ENCODE data around the gene CMIP.

The CMIP gene

DNA sequence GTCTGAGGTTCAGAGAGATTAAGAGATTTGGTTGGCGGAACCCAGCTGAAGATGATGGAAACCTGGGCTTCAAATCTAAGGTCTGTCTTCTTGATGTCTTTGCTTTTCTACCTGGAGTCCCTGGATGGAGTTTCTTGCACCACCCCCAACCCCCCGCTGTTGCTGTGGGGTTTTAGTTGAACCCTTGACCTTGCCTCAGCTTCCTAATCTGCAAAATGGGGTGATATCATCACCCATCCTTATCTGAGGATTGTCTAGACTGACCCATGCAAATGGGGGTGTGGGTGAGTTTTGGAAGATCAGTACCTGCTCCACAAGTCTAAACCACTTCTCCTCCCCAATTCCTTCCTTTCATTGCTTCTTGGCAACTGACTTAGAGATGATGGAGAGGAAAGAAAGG is 9.0 kb upstream of the CMIP start:
- Histone ChIP-seq H3K36me3 (ENCODE audit: control insufficient read depth, insufficient read depth, low read length) (no peaks in the 10 kb centered on the region), H3K4me1 (no peaks in the 10 kb centered on the region), H3K27ac (no peak overlapping the region), H3K9me3 (ENCODE audit: control insufficient read depth, low read length) (no peaks in the 10 kb centered on the region), H2AFZ (no peak overlapping the region), H3K9ac (no peak overlapping the region), H3K4me3 (ENCODE audit: low read depth, low read length) (no peak overlapping the region), H3K27me3 (ENCODE audit: control insufficient read depth, insufficient read depth, low read length) (no peaks in the 10 kb centered on the region), H3K79me2 (no peaks in the 10 kb centered on the region), H3K4me2 (ENCODE audit: low read length) (no peak overlapping the region)
- TF ChIP-seq, protein P1, sequence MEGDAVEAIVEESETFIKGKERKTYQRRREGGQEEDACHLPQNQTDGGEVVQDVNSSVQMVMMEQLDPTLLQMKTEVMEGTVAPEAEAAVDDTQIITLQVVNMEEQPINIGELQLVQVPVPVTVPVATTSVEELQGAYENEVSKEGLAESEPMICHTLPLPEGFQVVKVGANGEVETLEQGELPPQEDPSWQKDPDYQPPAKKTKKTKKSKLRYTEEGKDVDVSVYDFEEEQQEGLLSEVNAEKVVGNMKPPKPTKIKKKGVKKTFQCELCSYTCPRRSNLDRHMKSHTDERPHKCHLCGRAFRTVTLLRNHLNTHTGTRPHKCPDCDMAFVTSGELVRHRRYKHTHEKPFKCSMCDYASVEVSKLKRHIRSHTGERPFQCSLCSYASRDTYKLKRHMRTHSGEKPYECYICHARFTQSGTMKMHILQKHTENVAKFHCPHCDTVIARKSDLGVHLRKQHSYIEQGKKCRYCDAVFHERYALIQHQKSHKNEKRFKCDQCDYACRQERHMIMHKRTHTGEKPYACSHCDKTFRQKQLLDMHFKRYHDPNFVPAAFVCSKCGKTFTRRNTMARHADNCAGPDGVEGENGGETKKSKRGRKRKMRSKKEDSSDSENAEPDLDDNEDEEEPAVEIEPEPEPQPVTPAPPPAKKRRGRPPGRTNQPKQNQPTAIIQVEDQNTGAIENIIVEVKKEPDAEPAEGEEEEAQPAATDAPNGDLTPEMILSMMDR (IDR thresholded peaks at IDR 0.05) = no peak

GRCh38 chr16:81436386-81436785 is 8.2 kb upstream of the CMIP start:
- no peaks in the 10 kb centered on the region for H3K36me3 ChIP-seq (ENCODE audit: control insufficient read depth, insufficient read depth, low read length)
- no peaks in the 10 kb centered on the region for H3K4me1 ChIP-seq
- no peak overlapping the region for H2AFZ ChIP-seq
- H3K27ac ChIP-seq = no peak overlapping the region
- no peak overlapping the region for H3K4me3 ChIP-seq (ENCODE audit: low read depth, low read length)
- no peaks in the 10 kb centered on the region for H3K79me2 ChIP-seq
- no peak overlapping the region for H3K9ac ChIP-seq
- no peaks in the 10 kb centered on the region for H3K27me3 ChIP-seq (ENCODE audit: control insufficient read depth, insufficient read depth, low read length)
- TF ChIP-seq, protein P1 (IDR thresholded peaks at IDR 0.05) = no peak
- H3K9me3 ChIP-seq (ENCODE audit: control insufficient read depth, low read length) = no peaks in the 10 kb centered on the region
- no peak overlapping the region for H3K4me2 ChIP-seq (ENCODE audit: low read length)

DNA sequence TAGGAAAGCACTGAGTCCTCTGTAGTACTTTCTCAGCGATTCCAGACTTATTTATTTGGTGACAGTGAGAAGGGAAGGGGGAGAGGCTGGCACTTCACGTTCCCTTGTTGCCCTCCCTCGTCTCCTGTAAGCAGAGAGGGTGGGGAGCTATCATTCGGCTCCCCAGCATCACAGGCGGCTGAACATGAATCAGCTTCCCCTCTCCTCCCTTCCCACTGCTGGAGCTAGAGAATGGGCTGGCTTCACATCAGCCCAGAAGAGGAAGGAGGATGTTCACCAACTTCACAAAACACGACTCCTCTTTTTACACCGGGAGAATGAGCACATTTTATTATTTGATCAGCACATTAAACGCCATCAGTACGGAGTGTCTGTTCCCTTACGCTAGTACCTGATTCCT is 6.7 kb upstream of the CMIP start:
- no peaks in the 10 kb centered on the region for H3K36me3 ChIP-seq (ENCODE audit: control insufficient read depth, insufficient read depth, low read length)
- H3K27me3 ChIP-seq (ENCODE audit: control insufficient read depth, insufficient read depth, low read length) = no peaks in the 10 kb centered on the region
- no peaks in the 10 kb centered on the region for H3K9me3 ChIP-seq (ENCODE audit: control insufficient read depth, low read length)
- H3K4me1 ChIP-seq = no peaks in the 10 kb centered on the region
- H2AFZ ChIP-seq = no peak overlapping the region
- H3K4me3 ChIP-seq (ENCODE audit: low read depth, low read length) = no peak overlapping the region
- no peak overlapping the region for H3K4me2 ChIP-seq (ENCODE audit: low read length)
- TF ChIP-seq, protein P1 (IDR thresholded peaks at IDR 0.05) = no peak
- H3K79me2 ChIP-seq = no peaks in the 10 kb centered on the region
- H3K27ac ChIP-seq = no peak overlapping the region
- H3K9ac ChIP-seq = no peak overlapping the region

- no peaks in the 10 kb centered on the region for H3K36me3 ChIP-seq (ENCODE audit: control insufficient read depth, insufficient read depth, low read length)
- no peaks in the 10 kb centered on the region for H3K4me1 ChIP-seq
- peak overlapping the region; percentile 82 for H2AFZ ChIP-seq
- no peaks in the 10 kb centered on the region for H3K9me3 ChIP-seq (ENCODE audit: control insufficient read depth, low read length)
- TF ChIP-seq, protein P1 (IDR thresholded peaks at IDR 0.05) = no peak
- no peak overlapping the region for H3K4me3 ChIP-seq (ENCODE audit: low read depth, low read length)
- no peaks in the 10 kb centered on the region for H3K27me3 ChIP-seq (ENCODE audit: control insufficient read depth, insufficient read depth, low read length)
- no peak overlapping the region for H3K9ac ChIP-seq
- peaks cover 2% of the 10 kb centered on the region for H3K79me2 ChIP-seq
- peak overlapping the region; percentile 34 for H3K4me2 ChIP-seq (ENCODE audit: low read length)
- no peak overlapping the region for H3K27ac ChIP-seq
These were observed 3.5 kb upstream of the CMIP start for GRCh38 chr16:81440888-81441761.

Measured in parathyroid adenoma (tissue), 2 donors.